GM19438 (cell line): Measurements from ENCODE around the gene TULP3.
A peak's percentile ranks its signal among the peaks of the same experiment; 100 is the strongest.
"Not testable (repeated sequence)": the region's sequence is repeated elsewhere in the genome, so short reads cannot be mapped to it uniquely, and the experiment has no call there.

Experiments
- ATAC-seq: cut with Tn5 transposase; IDR thresholded peaks from one replicate; pipeline ENCODE4 v1.9.1; 2021; ENCODE audit warnings: low read depth; ENCODE audit not compliant: unreplicated experiment

TULP3 gene, protein sequence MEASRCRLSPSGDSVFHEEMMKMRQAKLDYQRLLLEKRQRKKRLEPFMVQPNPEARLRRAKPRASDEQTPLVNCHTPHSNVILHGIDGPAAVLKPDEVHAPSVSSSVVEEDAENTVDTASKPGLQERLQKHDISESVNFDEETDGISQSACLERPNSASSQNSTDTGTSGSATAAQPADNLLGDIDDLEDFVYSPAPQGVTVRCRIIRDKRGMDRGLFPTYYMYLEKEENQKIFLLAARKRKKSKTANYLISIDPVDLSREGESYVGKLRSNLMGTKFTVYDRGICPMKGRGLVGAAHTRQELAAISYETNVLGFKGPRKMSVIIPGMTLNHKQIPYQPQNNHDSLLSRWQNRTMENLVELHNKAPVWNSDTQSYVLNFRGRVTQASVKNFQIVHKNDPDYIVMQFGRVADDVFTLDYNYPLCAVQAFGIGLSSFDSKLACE

DNA sequence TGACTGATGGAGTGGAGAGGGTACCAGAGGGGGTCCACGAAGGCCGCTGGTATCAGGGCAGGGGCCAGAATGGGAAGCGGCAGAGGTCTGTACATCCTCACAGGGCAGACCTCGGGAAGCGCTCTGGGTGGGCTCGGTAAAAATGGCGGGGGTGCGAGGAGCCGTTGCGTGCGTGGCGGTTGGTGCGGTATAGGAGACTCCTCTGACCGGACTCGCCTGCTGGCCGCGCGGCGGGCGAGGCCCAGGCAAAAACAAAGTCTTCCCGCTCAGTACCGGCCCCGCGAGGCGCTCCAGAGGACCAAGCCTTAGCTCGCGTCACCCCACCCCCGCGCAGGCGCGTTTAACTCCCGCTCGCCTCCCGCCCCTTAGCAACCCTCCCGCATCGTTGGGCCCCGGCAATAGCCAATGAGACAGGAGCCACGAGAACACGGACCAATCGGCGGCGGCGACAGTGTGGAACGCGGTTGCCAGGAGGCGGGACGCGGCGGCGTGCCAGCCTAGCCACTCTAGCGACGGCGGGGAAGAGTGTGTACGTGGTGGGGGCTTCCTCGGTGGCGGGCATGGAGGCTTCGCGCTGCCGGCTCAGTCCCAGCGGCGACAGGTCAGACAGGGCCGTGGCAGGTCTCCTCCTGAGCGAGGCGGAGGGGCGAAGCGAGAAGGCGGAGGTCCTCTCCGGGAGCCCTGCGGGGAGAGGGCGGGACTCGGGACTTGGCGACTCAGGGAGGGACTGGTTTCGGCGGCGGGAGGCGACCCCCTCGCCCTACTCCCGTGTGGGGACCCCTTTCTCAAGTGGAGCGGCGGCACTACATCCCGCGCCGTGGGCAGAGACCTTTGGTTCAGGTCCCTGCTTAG is at the start of gene TULP3:
TSS of gene TULP3 (plus strand) at position 504 of the 852 bp plus-strand sequence. CDS start at position 561, 57 bp downstream.
- peak; percentile 98 for ATAC-seq

DNA sequence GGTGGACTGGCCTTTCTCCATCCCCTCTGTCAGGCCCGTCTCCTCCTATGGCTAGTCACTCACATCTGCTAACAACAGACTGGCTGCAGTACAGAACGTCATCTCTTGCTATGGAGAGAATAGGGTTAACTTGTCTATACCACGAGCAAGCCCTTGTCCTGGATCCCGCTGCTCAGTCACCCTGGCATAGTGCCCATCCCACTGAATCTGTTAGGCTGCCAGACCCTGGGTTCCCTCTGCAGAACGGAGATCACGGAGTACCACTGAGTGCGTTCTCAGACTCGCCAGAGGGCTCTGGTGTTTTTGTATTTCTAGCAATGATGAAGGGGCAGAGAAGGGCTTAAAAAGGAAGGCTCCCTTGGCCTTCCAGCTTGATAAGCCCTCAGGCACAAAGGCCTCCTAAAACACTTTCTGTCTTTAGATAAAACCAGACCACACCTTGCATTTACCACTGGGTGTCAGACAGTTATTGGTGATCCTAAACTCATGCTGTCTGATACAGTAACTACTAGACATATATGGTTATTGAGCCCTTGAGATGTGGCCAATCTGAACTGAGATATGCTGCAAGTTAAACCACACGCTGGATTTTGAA is 49.5 kb upstream of the TULP3 start:
- ATAC-seq = no peak

DNA sequence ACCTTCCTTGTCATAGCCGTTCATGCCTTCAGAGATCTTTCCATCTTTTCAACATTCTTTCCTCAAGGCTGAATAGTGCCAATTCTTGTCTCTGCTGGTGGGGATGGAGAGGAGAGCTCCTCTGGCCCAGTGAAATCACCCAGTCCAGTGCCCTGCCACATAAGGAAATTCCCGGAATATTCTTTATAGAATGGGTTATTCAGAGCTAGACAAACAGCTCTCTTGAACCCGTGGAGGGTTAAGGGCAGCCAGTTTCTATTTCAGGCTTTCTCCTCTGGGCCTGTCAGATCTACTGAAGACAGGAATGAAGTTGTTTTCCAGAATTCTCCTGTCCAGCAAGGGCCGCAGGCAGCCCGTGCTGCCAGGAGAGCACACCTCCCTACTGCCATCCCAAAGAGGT is 47.7 kb upstream of the TULP3 start:
- ATAC-seq = no peak

DNA sequence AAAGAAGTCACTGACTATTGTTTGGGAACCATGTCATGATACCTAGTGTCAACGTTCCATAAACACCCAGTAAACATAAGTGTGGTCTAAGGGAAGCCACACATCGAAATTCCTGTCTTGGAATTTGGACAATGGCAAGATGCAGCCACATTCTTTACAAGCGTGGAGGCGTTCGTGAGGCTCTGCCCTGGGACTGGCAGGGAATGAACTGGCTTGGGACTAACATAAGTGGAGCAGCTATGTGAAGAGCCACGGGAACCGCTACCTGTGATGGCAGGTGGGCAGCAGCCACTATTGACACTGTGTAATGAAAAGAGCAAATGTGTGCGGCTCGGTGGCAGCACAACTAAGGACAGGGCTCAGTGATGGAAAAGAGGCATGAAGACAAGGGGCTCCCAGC is 45.9 kb upstream of the TULP3 start:
- ATAC-seq = no peak

DNA sequence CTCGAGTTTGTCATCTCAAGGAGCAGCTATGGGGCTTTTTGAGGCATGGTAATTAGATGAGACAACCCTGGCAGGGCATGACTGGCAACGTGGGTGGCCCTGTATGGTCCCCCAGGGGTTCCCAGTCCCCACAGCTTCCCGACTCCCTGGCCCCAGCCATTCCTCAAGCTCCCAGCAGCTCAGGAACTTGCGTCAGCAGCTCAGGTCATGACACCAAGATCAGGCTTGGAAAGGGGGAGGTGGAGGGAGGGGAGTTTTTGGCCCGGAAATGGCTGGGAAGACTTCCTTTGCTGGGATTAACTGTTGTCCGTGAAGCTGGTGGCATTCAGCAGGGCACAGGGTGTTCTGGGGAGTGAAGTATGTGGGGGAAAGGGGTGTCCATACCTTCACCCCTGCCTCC is 45.4 kb upstream of the TULP3 start:
- no peak for ATAC-seq

DNA sequence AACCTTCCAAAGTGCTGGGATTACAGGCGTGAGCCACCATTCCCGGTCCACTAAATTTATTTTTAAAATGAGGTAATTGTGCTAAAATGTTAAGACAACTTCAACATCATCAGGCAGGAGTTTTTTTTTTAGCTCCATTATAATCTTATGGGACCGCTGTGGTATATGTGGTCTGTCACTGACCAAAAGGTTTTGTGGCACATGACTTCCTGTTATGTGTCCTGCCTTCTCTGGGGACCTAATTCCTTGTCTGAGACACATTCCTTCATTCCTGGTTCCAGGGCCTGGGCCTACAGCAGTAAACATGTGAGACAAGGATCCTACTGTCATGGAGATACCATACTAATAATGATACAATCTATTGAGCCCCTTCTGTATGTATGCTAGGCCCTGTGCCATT is 38.8 kb upstream of the TULP3 start:
- no peak for ATAC-seq

DNA sequence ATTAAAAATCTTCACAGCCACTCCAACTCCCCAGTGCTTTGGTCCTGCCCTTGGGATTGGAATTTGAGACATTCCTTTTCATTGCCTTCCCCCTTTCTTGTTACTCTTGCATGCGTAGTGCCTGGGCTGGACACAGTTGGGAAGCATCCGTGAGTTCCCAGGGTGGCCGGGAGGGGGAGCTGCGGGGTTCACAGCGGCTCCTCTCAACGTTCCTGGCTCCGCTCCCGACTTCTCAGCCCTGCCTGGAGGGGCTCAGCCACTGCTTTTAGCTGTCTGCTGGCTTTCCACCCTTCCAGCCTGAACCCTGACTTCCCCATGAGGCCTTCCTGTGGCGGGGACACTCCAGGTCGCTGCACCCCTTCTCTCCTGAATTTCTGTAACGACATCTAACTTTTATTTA is 37.1 kb upstream of the TULP3 start:
- ATAC-seq = no peak

DNA sequence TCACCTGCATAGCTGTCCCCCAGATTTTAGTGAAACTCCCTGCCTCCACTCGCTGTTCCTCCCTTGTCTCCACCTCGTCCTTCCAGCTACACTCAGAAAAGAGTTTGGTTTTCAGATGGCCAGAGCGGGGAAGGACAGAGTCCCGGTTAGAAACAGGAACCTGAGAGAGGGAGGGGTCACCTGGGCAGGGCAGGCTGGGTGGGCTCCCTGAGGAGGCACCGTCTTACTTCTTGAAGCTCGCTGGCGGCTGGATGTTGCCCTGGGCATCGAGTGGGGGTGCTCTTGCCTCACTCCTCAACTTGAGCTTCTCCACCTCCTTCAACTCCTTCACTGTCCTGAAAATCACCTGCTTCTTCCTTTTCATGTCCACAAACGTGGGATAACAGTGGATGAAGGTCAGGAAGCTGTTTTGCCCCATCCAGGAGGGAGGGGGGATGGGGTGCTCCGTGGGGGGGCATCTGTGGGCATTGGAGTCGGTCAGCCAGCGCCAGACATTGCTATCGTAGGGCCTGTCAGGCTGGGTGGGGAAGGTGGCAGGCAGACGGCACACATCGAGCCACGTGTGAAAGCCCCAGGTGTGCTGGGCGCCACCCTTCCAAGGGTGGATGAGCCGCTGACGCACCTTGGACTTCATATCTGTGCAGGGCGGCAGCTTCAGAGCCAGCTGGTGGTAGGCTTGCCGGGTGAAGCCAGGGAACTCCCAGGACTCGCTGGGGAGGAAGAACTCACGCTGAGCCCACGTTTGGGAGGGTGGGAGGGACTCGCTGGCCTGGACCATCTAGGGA is 35.8 kb upstream of the TULP3 start:
- ATAC-seq = no peak

DNA sequence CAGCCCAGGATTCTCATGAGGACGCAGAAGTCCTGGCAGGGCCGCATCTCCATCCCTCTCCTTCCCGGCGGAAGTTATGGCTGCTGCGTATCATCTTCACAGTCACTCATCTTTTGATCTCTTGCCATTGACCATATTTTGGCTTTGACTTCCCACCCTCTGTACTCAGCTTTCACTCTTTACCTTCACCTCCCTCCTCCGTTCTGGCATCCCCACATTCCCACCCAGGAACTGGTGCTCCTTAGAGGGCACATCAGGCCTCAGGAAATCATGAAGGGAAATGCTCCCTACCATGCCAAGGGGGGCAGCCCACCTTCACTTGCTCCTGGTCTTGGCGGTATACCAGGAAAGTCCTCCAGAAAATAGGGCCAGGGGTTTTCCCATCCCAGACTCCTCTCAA is 35.1 kb upstream of the TULP3 start:
- ATAC-seq = no peak

DNA sequence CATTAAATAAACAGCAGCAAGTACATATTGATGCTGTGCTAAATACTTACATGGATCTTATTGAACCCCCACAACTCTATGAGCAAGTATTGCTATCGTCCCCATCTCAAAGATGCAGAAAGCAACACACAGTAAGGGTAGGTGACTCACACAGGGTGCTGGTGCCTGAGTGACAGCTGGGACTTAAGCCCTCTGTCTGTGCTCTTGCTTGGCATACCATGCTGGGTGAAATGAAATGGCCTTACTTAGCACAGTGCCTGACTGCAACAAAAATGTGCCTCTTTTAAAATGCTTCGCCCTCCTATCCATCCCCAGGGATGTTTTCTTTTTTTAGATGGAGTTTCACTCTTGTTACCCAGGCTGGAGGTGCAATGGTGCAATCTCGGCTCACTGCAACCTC is 34.6 kb upstream of the TULP3 start:
- no peak for ATAC-seq

DNA sequence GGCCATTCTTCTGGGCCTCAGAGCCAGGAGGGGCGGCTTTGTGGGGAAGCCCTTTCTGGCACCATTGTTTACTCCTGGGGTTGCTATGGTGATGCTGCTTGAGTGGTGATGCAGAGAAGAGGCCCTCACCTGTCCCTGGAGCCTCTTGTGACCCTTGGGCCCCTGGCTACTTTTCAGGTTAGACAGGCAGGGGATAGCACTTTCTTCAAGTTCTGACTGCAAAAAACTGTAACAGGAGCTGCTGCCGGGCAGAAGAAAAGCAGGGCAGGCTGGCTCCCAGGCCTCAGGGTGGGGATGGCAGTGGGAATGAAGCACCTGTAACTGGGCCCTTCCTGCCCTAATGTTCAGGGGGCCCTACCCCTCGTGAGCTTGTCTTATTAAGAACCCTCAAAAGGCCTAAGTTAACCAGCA is 33.7 kb upstream of the TULP3 start, which contains the start of gene TEX52:
TSS of gene TEX52 (minus strand) at position 19 of the 411 bp plus-strand sequence. CDS start at position 6, 13 bp downstream.
- no peak for ATAC-seq

DNA sequence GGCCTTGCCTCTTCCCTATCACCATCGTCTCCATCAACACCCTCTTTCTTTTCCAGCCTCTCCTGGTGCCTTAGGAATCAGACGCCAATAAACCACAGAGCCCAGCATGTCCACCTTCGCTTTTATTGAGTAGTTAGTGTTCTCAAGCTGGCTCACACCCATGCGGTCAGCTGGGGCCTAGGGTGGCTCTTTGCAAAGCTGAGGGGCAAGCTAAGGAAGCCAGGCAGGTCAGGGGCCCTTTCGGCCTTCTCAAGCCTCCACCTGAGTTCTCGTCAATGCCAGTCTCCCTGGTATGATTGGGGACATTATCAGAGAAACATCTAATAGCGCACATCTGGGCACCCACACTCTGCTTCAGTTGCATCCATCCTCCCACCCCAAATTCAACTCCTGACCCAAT is 33.1 kb upstream of the TULP3 start:
- no peak for ATAC-seq

DNA sequence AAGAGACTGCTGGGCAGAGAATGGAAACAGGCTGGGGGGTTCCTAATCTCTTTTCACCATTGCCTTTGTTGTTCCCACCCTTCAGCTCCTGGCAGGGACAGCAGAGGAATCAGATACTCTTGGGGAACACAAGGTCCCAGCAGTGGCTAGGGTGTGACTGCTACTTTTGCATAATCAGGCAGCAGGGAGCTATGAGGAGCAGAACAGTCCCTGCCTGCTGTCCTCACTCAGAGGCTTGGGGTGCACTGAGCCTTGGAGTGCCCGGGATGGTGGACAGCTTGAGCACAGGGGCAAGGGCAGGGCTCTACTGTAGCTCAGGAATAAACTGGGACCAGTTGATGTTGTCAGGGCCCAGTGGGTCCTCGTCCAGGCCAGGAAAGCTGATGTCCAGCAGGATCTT is 32.4 kb upstream of the TULP3 start:
- no peak for ATAC-seq

DNA sequence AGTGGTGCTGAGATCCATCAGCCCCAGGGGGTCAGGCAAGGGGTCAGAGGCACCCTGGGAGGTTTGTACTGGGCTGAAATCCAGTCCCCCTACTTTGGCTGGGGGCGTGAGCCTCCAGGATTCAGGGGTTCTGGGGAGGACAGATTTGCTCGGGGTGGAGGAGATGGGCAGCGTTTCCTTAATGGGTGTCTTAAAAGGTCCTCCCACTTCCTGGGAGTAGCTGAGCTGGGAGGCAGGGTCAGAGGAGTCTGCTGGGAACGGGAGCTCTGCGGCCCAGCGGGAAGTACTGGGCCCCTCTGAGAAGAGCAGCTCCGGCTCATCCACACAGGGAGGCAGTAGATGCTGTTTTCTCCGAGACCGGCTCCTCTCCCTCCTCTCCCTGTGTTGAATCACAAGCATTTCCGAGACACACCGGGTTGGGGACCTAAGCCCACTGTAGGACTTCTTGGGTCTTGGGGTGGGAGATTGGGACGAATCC is 31.7 kb upstream of the TULP3 start:
- no peak for ATAC-seq

DNA sequence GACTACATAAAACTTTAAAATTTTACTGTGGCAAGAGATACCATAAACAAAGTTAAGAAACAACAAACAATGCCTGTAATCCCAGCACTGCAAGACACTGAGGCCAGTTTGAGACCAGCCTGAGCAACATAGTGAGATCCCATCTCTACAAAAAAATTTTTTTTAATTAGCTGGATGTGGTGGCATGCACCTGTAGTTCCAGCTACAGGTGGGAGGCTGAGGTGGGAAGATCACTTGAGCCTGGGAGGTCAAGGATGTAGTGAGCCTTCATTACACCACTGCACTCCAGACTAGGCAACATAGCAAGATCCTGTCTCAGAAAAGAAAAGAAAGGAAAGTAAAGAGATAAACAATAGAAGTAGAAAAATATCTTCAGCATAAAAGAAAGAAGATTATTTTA is 30.5 kb upstream of the TULP3 start:
- no peak for ATAC-seq

DNA sequence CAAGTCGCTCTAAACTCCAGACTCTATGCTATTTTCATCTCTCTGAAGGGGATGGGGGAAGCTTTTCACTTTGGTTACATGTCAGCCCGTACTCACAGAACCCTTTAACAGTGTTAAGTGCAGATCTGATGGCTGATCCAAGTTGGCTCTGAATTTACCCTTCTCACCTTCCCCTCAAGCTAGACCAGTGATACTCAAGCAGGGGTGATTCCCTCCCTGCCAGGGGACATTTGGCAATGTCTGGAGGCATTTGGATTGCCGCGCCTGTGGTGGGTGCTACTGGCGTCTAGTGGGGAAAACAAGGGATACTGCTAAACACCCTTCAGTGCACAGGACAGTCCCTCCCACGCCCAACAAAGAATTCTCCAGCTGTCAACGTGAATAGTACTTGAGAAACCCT is 27.8 kb upstream of the TULP3 start:
- ATAC-seq = no peak

DNA sequence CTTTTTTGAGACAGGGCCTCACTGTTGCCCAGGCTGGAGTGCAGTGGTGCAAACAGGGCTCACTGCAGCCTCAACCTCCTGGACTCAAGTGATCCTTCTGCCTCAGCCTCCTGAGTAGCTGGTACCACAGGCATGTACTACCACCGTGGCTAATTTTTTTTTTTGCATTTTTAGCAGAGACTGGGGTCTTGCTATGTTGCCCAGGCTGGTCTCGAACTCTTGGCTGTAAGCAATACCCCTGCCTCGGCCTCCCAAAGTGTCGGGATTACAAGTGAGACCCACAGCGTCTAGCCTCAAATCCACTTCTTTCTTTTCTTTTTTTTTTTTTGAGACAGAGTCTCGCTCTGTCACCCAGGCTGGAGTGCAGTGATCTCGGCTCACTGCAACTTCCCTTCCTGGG is 27.3 kb upstream of the TULP3 start:
- ATAC-seq = not testable (repeated sequence)

DNA sequence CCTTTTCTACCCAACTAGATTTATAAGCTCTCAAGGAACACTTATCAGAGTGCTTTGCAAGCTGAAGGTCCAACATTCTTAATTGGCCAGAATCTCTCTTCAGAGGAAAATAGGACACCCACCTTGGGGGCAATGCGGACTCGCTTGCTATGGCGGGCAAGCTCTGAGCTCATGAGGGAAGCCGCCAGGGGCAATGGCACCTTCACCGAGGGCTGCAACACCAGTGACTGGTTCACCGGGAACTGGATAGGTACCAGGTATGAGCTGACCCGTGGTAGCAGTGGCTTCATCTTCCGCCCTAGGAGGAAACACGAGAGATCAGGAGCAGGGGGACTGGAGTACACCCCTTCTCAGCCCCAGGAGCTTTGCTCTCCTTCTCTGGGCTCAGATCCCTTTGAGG is 26.5 kb upstream of the TULP3 start:
- no peak for ATAC-seq

DNA sequence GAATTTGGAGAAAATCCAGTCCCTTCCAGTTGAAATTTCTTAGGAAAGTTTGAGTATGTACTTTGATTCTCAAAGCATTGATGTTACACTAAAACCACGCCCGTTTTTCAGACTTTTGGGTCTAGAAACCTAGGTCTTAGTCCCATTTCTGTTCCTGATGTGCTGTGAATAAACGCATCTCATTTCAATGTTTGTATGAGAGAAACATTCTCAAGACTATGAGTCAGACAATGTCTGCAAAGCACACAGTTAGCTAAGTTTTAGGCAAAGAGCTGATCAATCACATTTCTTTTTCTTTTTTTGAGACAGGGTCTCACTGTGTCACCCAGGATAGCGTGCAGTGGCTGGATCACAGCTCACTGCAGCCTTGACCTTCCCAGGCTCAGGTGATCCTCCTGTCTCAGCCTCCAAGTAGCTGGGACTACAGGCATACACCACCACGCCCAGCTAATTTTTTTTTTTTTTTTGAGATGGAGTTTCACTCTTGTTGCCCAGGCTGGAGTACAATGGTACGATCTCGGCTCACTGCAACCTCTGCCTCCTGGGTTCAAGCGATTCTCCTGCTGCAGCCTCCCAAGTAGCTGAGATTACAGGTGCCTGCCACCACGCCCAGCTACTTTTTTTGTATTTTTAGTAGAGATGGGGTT is 21.6 kb upstream of the TULP3 start:
- ATAC-seq = not testable (repeated sequence)
